Left lung (tissue), 14 donors: Measurements from ENCODE around the gene PPA1. TPM values are rescaled to one million over a fixed set of nuclear protein-coding genes. Genes with fewer than 3 reads are reported as not detected.
A peak's percentile ranks its signal among the peaks of the same experiment; 100 is the strongest.

Experiments used
- ATAC-seq: fragments of 200-7000 bp; cut with Tn5 transposase; one replicate; pipeline ENCODE4 v1.9.1; 2020; ENCODE audit warnings: moderate library complexity
- DNase-seq, 4 donors: peaks; one replicate each; pipeline ENCODE4 v3.0.0-alpha.2; 2013 to 2020
- H3K27ac ChIP-seq, 2 donors: fragments of 200-600 bp; sonication (generic) in 1 of 2; one replicate each; pipeline versions ENCODE4 v1.5.0 to v1.8.0; 2020 to 2021
- H3K27me3 ChIP-seq, 2 donors: fragments of 200-600 bp; sonication (generic) in 1 of 2; one replicate each; pipeline versions ENCODE4 v1.5.0 to v1.8.0; 2020 to 2021
- H3K36me3 ChIP-seq, 2 donors: fragments of 200-600 bp; sonication (generic) in 1 of 2; one replicate each; pipeline versions ENCODE4 v1.5.0 to v1.8.0; 2020 to 2021
- H3K4me1 ChIP-seq, 2 donors: fragments of 200-600 bp; one replicate each; pipeline ENCODE4 v1.8.0; 2021
- H3K4me3 ChIP-seq, 2 donors: fragments of 200-600 bp; sonication (generic) in 1 of 2; one replicate each; pipeline versions ENCODE4 v1.5.0 to v1.8.0; 2020 to 2021; ENCODE audit warnings: mild to moderate bottlenecking in 1 of 2
- H3K9me3 ChIP-seq, 2 donors: fragments of 200-600 bp; sonication (generic) in 1 of 2; one replicate each; pipeline versions ENCODE4 v1.5.0 to v1.8.0; 2020 to 2021
- CTCF ChIP-seq, 2 donors: fragments of 200-600 bp; sonication (generic) in 1 of 2; IDR thresholded peaks; one replicate each; pipeline versions ENCODE4 v1.5.0 to v1.8.0; 2021; ENCODE audit warnings: antibody characterized with exemption in 2 of 2
- intact Hi-C, 2 donors: fragments of 100-400 bp; cut with DNase I; formaldehyde crosslinking; loops; one replicate each; pipeline versions ENCODE4 v1.11.2 to v1.14.2; 2022
- long read RNA-seq, 12 donors: library from polyadenylated mRNA in 2 of 12; unstranded in 2 of 12; transcript quantifications; one replicate each; pipeline ENCODE4 v2.0.0 and lab custom pipeline, GENCODE V29; 2019 to 2026
- polyA plus RNA-seq, 6 donors: library from polyadenylated mRNA; unstranded; fragments of 120-200 nt; gene quantifications; one replicate each; pipeline ENCODE4 v1.2.1, GENCODE V29; 2013; ENCODE audit not compliant: insufficient read length in 6 of 6
- total RNA-seq, 2 donors: library from RNA; stranded (reverse); fragmentation: NEBNext Ultra II Directional; extraction: Animal tissue kit (Norgen Biotek cat#: 25700); gene quantifications; one replicate each; pipeline ENCODE4 v1.2.1, GENCODE V29; 2021
- donor health status: DM: no; HTN: yes; CAD: no.
- donor health status: DM: no; HTN: no; CAD: no.

PPA1 gene
- total RNA-seq (100 to 1,000 TPM; 223 to 231 TPM), polyA plus RNA-seq (100 to 1,000 TPM; 102 to 143 (median 117) TPM)
- long read RNA-seq, donor 1, transcript PPA1-202 (11 exons, 1,295 nt) = major isoform, 80 of 331 reads
- long read RNA-seq, donor 1, partial matches to known transcripts = 250 of 331 reads
- long read RNA-seq, donor 1, other reads (novel, unspliced or antisense) = 0 of 331 reads
- long read RNA-seq, donor 2, transcript PPA1-202 (11 exons, 1,295 nt) = major isoform, 54 of 60 reads
- long read RNA-seq, donor 2, partial matches to known transcripts = 6 of 60 reads
- long read RNA-seq, donor 2, other reads (novel, unspliced or antisense) = 0 of 60 reads
- long read RNA-seq, donor 3, transcript PPA1-202 (11 exons, 1,295 nt) = major isoform, 51 of 51 reads
- long read RNA-seq, donor 3, partial matches to known transcripts = 0 of 51 reads
- long read RNA-seq, donor 3, other reads (novel, unspliced or antisense) = 0 of 51 reads
- long read RNA-seq, donor 4, transcript PPA1-202 (11 exons, 1,295 nt) = major isoform, 242 of 257 reads
- long read RNA-seq, donor 4, partial matches to known transcripts = 11 of 257 reads
- long read RNA-seq, donor 4, other reads (novel, unspliced or antisense) = 4 of 257 reads
- long read RNA-seq, donor 5, transcript PPA1-202 (11 exons, 1,295 nt) = major isoform, 67 of 67 reads
- long read RNA-seq, donor 5, partial matches to known transcripts = 0 of 67 reads
- long read RNA-seq, donor 5, other reads (novel, unspliced or antisense) = 0 of 67 reads
- long read RNA-seq, donor 6, transcript PPA1-202 (11 exons, 1,295 nt) = major isoform, 88 of 194 reads
- long read RNA-seq, donor 6, partial matches to known transcripts = 106 of 194 reads
- long read RNA-seq, donor 6, other reads (novel, unspliced or antisense) = 0 of 194 reads
- long read RNA-seq, donor 7, transcript PPA1-202 (11 exons, 1,295 nt) = major isoform, 51 of 211 reads
- long read RNA-seq, donor 7, partial matches to known transcripts = 160 of 211 reads
- long read RNA-seq, donor 7, other reads (novel, unspliced or antisense) = 0 of 211 reads
- long read RNA-seq, donor 8, transcript PPA1-202 (11 exons, 1,295 nt) = major isoform, 37 of 268 reads
- long read RNA-seq, donor 8, partial matches to known transcripts = 231 of 268 reads
- long read RNA-seq, donor 8, other reads (novel, unspliced or antisense) = 0 of 268 reads
- long read RNA-seq, donor 9, partial matches to known transcripts = 7 of 7 reads
- long read RNA-seq, donor 9, other reads (novel, unspliced or antisense) = 0 of 7 reads
- long read RNA-seq, donor 10, transcript PPA1-202 (11 exons, 1,295 nt) = major isoform, 240 of 251 reads
- long read RNA-seq, donor 10, partial matches to known transcripts = 7 of 251 reads
- long read RNA-seq, donor 10, other reads (novel, unspliced or antisense) = 4 of 251 reads
- long read RNA-seq, donor 11, transcript PPA1-202 (11 exons, 1,295 nt) = major isoform, 118 of 123 reads
- long read RNA-seq, donor 11, partial matches to known transcripts = 5 of 123 reads
- long read RNA-seq, donor 11, other reads (novel, unspliced or antisense) = 0 of 123 reads
- long read RNA-seq, donor 12, transcript PPA1-202 (11 exons, 1,295 nt) = major isoform, 77 of 185 reads
- long read RNA-seq, donor 12, partial matches to known transcripts = 108 of 185 reads
- long read RNA-seq, donor 12, other reads (novel, unspliced or antisense) = 0 of 185 reads

GRCh38 chr10:70233109-70233938 is at the start of gene PPA1:
Gene PPA1 (minus strand): TSS chr10:70233429. CDS start chr10:70233327, 102 bp downstream.
- Histone ChIP-seq H3K9me3 (no peaks in the 10 kb centered on the region), H3K36me3 (peaks cover 0 to 16% of the 10 kb centered on the region in 2 donors), H3K27me3 (no peaks in the 10 kb centered on the region), H3K4me1 (peaks cover 16 to 49% of the 10 kb centered on the region in 2 donors), H3K4me3 (peak within 1 kb of the TSS; percentile 90 to 95), H3K27ac (peak within 1 kb of the TSS; percentile 88 to 90)
- ATAC-seq = peak; percentile 97
- no peak for TF ChIP-seq CTCF (IDR thresholded peaks at IDR 0.05)
- intact Hi-C loops = no loop called here
- peak; percentile 93 to 100 (median 98) for DNase-seq

- Histone ChIP-seq H3K9me3 (no peaks in the 10 kb centered on the region), H3K27ac (no peak overlapping the region), H3K4me3 (no peak overlapping the region), H3K36me3 (no peaks in the 10 kb centered on the region), H3K4me1 (peaks cover 0 to 10% of the 10 kb centered on the region in 2 donors), H3K27me3 (peaks cover 21 to 47% of the 10 kb centered on the region in 2 donors)
- no peak for TF ChIP-seq CTCF (IDR thresholded peaks at IDR 0.05)
- DNase-seq (no peak), ATAC-seq (no peak)
- intact Hi-C loops = no loop called here
Measured at GRCh38 chr10:70281609-70282008, 48.4 kb upstream of the PPA1 start.

- Histone ChIP-seq H3K4me3 (no peak overlapping the region), H3K4me1 (peaks cover 0 to 11% of the 10 kb centered on the region in 2 donors), H3K27me3 (peaks cover 18 to 39% of the 10 kb centered on the region in 2 donors), H3K27ac (no peak overlapping the region), H3K9me3 (no peaks in the 10 kb centered on the region), H3K36me3 (no peaks in the 10 kb centered on the region)
- intact Hi-C loops = no loop called here
- DNase-seq (no peak), ATAC-seq (no peak)
- TF ChIP-seq CTCF (IDR thresholded peaks at IDR 0.05) = no peak
Measured at GRCh38 chr10:70280099-70280498, 46.9 kb upstream of the PPA1 start.

- ATAC-seq = no peak
- H3K4me1 ChIP-seq = peaks cover 0 to 16% of the 10 kb centered on the region in 2 donors
- intact Hi-C loops = no loop called here
- H3K36me3 ChIP-seq = no peaks in the 10 kb centered on the region
- no peaks in the 10 kb centered on the region for H3K9me3 ChIP-seq
- no peak for TF ChIP-seq CTCF (IDR thresholded peaks at IDR 0.05)
- H3K27ac ChIP-seq = no peak overlapping the region
- no peak for DNase-seq
- H3K27me3 ChIP-seq = peaks cover 0 to 13% of the 10 kb centered on the region in 2 donors
- no peak overlapping the region for H3K4me3 ChIP-seq
Measured at GRCh38 chr10:70277396-70278030, 44.3 kb upstream of the PPA1 start.
